ENCODE measurements around the gene HRCT1. TPM values are rescaled to one million over a fixed set of nuclear protein-coding genes. Genes with fewer than 3 reads are reported as not detected.

HRCT1 gene
- total and polyA plus RNA-seq, 2 donors (not counting 3 experiments of a cell fraction or from before 2014, with no cell fraction given), result 1.2 to 7.0 TPM

GRCh38 chr9:35948901-35949318 is 42.9 kb downstream of the HRCT1 start:
- Histone ChIP-seq H3K4me2 (ENCODE audit: insufficient read depth, low read length) (peak overlapping the region; percentile 20), H2AFZ (ENCODE audit: low read depth, low read length) (peak overlapping the region; percentile 74), H3K27me3 (ENCODE audit: control insufficient read depth in 2 of 2, insufficient read depth in 2 of 2, low read length in 2 of 2) (no peaks in the 10 kb centered on the region), H3K36me3 (ENCODE audit: control insufficient read depth in 2 of 2, extremely low read depth in 1 of 2, insufficient read depth in 2 of 2, low read length in 2 of 2) (no peaks in the 10 kb centered on the region), H3K79me2 (ENCODE audit: control insufficient read depth, insufficient read depth, low read length) (no peaks in the 10 kb centered on the region), H4K20me1 (replicated peaks; ENCODE audit: control insufficient read depth, extremely low read depth, insufficient read depth, low read length) (no peaks in the 10 kb centered on the region), H3K27ac (ENCODE audit: insufficient read depth, low read depth, low read length) (peak overlapping the region; percentile 44), H3K9me1 (replicated peaks; ENCODE audit: control insufficient read depth, extremely low read depth, insufficient read depth, low read length) (no peaks in the 10 kb centered on the region), H3K9ac (replicated peaks; ENCODE audit: extremely low read depth, insufficient read depth, low read length) (peak overlapping the region; percentile 34), H3K9me3 (replicated peaks; ENCODE audit: control insufficient read depth, insufficient read depth, low read length) (no peaks in the 10 kb centered on the region), H3K4me3 (replicated peaks in 1 of 3; ENCODE audit: insufficient read depth in 1 of 3, low read depth in 1 of 3, low read length in 3 of 3) (no peak overlapping the region), H3K4me1 (ENCODE audit: control insufficient read depth, extremely low read depth, insufficient read depth, low read length) (peaks cover 41% of the 10 kb centered on the region)
- CTCF ChIA-PET, result interaction anchor here (0.7 to 1.3 kb wide), 4 partner anchors 11 to 53 kb away, joined by 3 to 5 read pairs (median 4); no protein-coding TSS in a partner anchor
- POLR2A ChIA-PET, result no interaction called here
- intact Hi-C loops (cut with micrococcal nuclease), result loop anchor here (5.0 kb wide), 1 partner anchor 122 kb away; the partner anchor contains the start of genes FAM221B and TMEM8B
- dilution Hi-C loops (cut with MboI; ENCODE audit: extremely low pct_ligation_motif_present, low sequenced_read_pairs), result no loop called here
- DNase-seq (ENCODE audit: low read depth, low spot score) (peak; percentile 70), FAIRE-seq (peak; percentile 12)
- no TSS peak for BruUV-seq (replicated peaks)
- TF ChIP-seq FOS (IDR thresholded peaks at IDR 0.05; ENCODE audit: borderline replicate concordance, insufficient read depth, low read length) (no peak), JUN (IDR thresholded peaks at IDR 0.05; ENCODE audit: borderline replicate concordance, insufficient read depth, insufficient read length, low read depth) (no peak), POLR2A (IDR thresholded peaks at IDR 0.05; ENCODE audit: low read depth, low read length) (no peak), EZH2 (IDR thresholded peaks at IDR 0.05; ENCODE audit: borderline replicate concordance, low read depth, low read length, severe bottlenecking) (no peak), MAX (IDR thresholded peaks at IDR 0.05; ENCODE audit: insufficient read depth, insufficient read length) (no peak), POLR2AphosphoS5 (IDR thresholded peaks at IDR 0.05; ENCODE audit: insufficient read depth, low read depth, low read length) (no peak), GATA2 (IDR thresholded peaks at IDR 0.05; ENCODE audit: insufficient read depth, insufficient read length, low read depth, low read length) (no peak), MYC (IDR thresholded peaks at IDR 0.05; ENCODE audit: low read depth, low read length) (no peak)
- TF ChIP-seq, protein P1, sequence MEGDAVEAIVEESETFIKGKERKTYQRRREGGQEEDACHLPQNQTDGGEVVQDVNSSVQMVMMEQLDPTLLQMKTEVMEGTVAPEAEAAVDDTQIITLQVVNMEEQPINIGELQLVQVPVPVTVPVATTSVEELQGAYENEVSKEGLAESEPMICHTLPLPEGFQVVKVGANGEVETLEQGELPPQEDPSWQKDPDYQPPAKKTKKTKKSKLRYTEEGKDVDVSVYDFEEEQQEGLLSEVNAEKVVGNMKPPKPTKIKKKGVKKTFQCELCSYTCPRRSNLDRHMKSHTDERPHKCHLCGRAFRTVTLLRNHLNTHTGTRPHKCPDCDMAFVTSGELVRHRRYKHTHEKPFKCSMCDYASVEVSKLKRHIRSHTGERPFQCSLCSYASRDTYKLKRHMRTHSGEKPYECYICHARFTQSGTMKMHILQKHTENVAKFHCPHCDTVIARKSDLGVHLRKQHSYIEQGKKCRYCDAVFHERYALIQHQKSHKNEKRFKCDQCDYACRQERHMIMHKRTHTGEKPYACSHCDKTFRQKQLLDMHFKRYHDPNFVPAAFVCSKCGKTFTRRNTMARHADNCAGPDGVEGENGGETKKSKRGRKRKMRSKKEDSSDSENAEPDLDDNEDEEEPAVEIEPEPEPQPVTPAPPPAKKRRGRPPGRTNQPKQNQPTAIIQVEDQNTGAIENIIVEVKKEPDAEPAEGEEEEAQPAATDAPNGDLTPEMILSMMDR (IDR thresholded peaks at IDR 0.05; ENCODE audit: extremely low read depth in 1 of 2, insufficient read depth in 1 of 2, low read depth in 1 of 2, low read length in 2 of 2), result no peak
